A673 (cell line): ENCODE results near the gene SSBP3. TPM values are rescaled to one million over a fixed set of nuclear protein-coding genes. Genes with fewer than 3 reads are reported as not detected.

Experiments
- BruUV-seq: library from RNA; stranded (reverse); fragments of 400-500 nt; replicated peaks from 2 replicates; lab custom pipeline; 2021; lab: Mats Ljungman, UMichigan
- CTCF ChIA-PET: fragments of 300-600 bp; sonication (Branson Sonifier 250); formaldehyde crosslinking; loops from one replicate; lab custom pipeline; 2022; ENCODE audit warnings: antibody characterized with exemption; lab: Charles Lee
- POLR2A ChIA-PET: fragments of 300-600 bp; sonication (Branson Sonifier 250); formaldehyde crosslinking; loops from one replicate; lab custom pipeline; 2022; ENCODE audit warnings: antibody characterized with exemption; ENCODE audit not compliant: low non-redundant PET; lab: Charles Lee
- DNase-seq: peaks from one replicate; pipeline ENCODE4 v3.0.0-alpha.2; 2015; ENCODE audit warnings: low spot score
- H3K27ac ChIP-seq: fragments of 200-600 bp; sonication (generic); 2 replicates; pipeline ENCODE4 v1.5.1; 2016; ENCODE audit warnings: mixed run types, low read depth, mild to moderate bottlenecking, mixed read lengths, antibody characterized with exemption, low read length; ENCODE audit not compliant: poor library complexity, severe bottlenecking
- H3K27me3 ChIP-seq: fragments of 200-600 bp; sonication (generic); replicated peaks from 2 replicates; pipeline ENCODE4 v1.6.1; 2017; ENCODE audit warnings: mixed run types, low read depth, mild to moderate bottlenecking, mixed read lengths, antibody characterized with exemption, low read length; ENCODE audit not compliant: insufficient read depth, poor library complexity
- H3K36me3 ChIP-seq: fragments of 200-600 bp; sonication (generic); 2 replicates; pipeline ENCODE4 v1.6.1; 2016; ENCODE audit warnings: mixed run types, mild to moderate bottlenecking, mixed read lengths, antibody characterized with exemption, low read length; ENCODE audit not compliant: insufficient read depth, poor library complexity, severe bottlenecking
- H3K4me1 ChIP-seq: fragments of 200-600 bp; sonication (generic); 2 replicates; pipeline ENCODE4 v1.6.1; 2017; ENCODE audit warnings: mixed run types, mild to moderate bottlenecking, mixed read lengths, antibody characterized with exemption, low read length; ENCODE audit not compliant: insufficient read depth, poor library complexity, severe bottlenecking
- H3K4me3 ChIP-seq: fragments of 200-600 bp; sonication (generic); 2 replicates; pipeline ENCODE4 v1.5.1; 2016; ENCODE audit warnings: low read depth, mixed run types, mild to moderate bottlenecking, mixed read lengths, low read length; ENCODE audit not compliant: poor library complexity, severe bottlenecking
- H3K9me3 ChIP-seq: fragments of 200-600 bp; sonication (generic); 2 replicates; pipeline ENCODE4 v1.6.1; 2016; ENCODE audit warnings: mixed run types, low read depth, mild to moderate bottlenecking, mixed read lengths, antibody characterized with exemption, low read length; ENCODE audit not compliant: poor library complexity, severe bottlenecking
- CTCF ChIP-seq: fragments of 300-800, 200-600 bp; sonication (generic); conservative IDR thresholded peaks from 2 replicates; pipeline ENCODE4 v1.5.1; 2017; ENCODE audit warnings: low read depth, mild to moderate bottlenecking, antibody characterized with exemption, low read length, moderate library complexity, mixed read lengths
- EZH2 ChIP-seq: fragments of 200-600 bp; sonication (generic); IDR thresholded peaks from 2 replicates; pipeline ENCODE4 v1.6.1; 2017; ENCODE audit warnings: borderline replicate concordance, low read depth, mild to moderate bottlenecking, mixed read lengths, antibody characterized with exemption, low read length; ENCODE audit not compliant: poor library complexity, severe bottlenecking
- intact Hi-C: fragments of 100-400 bp; cut with micrococcal nuclease; formaldehyde crosslinking; loops from one replicate; pipeline ENCODE4 v1.10.0; 2022; ENCODE audit not compliant: unreplicated experiment
- total RNA-seq: library from RNA; stranded (reverse); gene quantifications from 2 replicates; pipeline ENCODE4 v1.2.3, GENCODE V29; 2021

The SSBP3 gene
- total RNA-seq, 1 experiment from 2014 or later = 43.0 TPM

DNA sequence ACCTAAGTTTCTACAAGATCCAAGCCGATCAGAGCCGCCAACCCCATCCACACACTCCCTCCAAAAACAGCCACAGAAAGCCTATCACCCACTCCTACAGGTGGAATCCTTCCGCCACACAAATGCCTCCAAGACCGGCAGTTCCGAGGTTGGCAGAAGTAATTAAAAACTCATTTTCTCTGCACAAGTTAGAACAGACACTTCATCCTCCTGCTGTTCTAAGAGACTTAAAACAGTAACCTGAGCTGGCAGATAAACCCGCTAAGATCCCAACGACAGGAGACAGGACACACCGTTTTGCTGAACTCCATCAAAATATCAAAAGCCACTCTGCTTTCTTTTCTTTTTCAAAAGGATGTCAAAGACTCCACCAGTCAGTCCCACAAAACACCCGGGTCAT, 2.8 kb downstream of the SSBP3 start:
- DNase-seq = no peak
- Histone ChIP-seq H3K9me3 (no peaks in the 10 kb centered on the region), H3K27me3 (no peaks in the 10 kb centered on the region), H3K4me3 (no peak overlapping the region), H3K4me1 (peaks cover 6% of the 10 kb centered on the region), H3K27ac (no peak overlapping the region), H3K36me3 (peaks cover 9% of the 10 kb centered on the region)
- no TSS peak for BruUV-seq
- intact Hi-C loops = loop anchor here (10.0 kb wide), 1 partner anchor 339 kb away; no protein-coding TSS in a partner anchor
- CTCF ChIA-PET = no interaction called here
- POLR2A ChIA-PET = no interaction called here
- TF ChIP-seq EZH2 = no peak
- no peak for TF ChIP-seq CTCF

DNA sequence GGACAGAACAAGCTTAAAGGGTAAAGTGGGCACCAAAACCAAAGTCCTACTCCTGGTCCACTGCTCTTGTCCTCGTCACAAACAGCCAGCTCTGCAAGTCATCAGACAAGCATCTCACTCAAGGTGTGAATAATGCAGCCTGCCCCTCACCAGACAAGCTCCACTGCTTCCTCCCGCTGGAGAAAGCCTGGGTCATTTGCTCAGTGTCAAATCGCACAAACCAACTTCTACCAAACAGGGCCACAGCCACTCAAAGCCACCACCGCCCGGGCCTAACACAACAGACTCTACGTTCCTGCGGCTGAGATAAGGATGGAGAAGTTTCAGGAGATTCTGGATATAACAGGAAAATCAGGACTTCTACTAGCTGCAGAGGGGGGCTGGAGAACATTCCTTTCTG, 3.3 kb downstream of the SSBP3 start:
- no peak for DNase-seq
- ChIA-PET POLR2A (no interaction called here), CTCF (no interaction called here)
- Histone ChIP-seq H3K9me3 (no peaks in the 10 kb centered on the region), H3K4me1 (peaks cover 3% of the 10 kb centered on the region), H3K27me3 (no peaks in the 10 kb centered on the region), H3K36me3 (peaks cover 10% of the 10 kb centered on the region), H3K27ac (no peak overlapping the region), H3K4me3 (no peak overlapping the region)
- intact Hi-C loops = loop anchor here (10.0 kb wide), 1 partner anchor 338 kb away; no protein-coding TSS in a partner anchor
- TF ChIP-seq EZH2 = no peak
- TF ChIP-seq CTCF = no peak
- no TSS peak for BruUV-seq

DNA sequence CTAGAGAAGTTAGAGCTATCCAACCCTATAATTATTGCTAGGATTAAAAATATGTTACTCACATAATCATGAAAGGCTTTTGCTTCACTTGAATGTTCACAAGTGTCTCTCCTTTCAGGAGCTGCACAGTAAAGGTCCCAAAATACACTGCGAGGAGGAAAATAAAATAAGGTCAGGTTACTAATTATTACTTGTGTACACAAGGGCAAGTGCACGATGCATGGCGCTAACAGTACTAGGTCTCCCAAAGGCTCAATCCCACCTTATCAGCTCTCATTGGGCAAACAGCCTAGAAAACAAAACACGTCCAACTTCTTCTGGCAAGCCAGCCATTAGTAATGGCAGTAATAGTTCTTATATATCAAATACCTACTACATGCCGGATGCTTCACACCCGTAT, 4.4 kb downstream of the SSBP3 start:
- no peak for TF ChIP-seq EZH2
- no peak for TF ChIP-seq CTCF
- intact Hi-C loops = loop anchor here (10.0 kb wide), 1 partner anchor 337 kb away; no protein-coding TSS in a partner anchor
- Histone ChIP-seq H3K4me3 (no peak overlapping the region), H3K4me1 (no peaks in the 10 kb centered on the region), H3K27ac (no peak overlapping the region), H3K27me3 (no peaks in the 10 kb centered on the region), H3K36me3 (peaks cover 12% of the 10 kb centered on the region), H3K9me3 (no peaks in the 10 kb centered on the region)
- DNase-seq = no peak
- POLR2A ChIA-PET = no interaction called here
- no TSS peak for BruUV-seq
- CTCF ChIA-PET = no interaction called here
